Left renal cortex interstitium (tissue), 4 donors: Measurements from ENCODE around the gene KTN1. TPM values are rescaled to one million over a fixed set of nuclear protein-coding genes. Genes with fewer than 3 reads are reported as not detected.

Source experiments
- DNase-seq, 4 donors: peaks; one replicate each; pipeline ENCODE4 v3.0.0-alpha.2; 2013; ENCODE audit warnings: low read depth in 4 of 4, low spot score in 2 of 4, missing footprints in 1 of 4
- polyA plus RNA-seq, 4 donors: library from polyadenylated mRNA; unstranded; fragments of 120-200 nt; gene quantifications; one replicate each; pipeline ENCODE4 v1.2.1, GENCODE V29; 2013; ENCODE audit not compliant: insufficient read length in 4 of 4

The KTN1 gene
- polyA plus RNA-seq, 4 donors, result 176 to 234 (median 206) TPM

DNA sequence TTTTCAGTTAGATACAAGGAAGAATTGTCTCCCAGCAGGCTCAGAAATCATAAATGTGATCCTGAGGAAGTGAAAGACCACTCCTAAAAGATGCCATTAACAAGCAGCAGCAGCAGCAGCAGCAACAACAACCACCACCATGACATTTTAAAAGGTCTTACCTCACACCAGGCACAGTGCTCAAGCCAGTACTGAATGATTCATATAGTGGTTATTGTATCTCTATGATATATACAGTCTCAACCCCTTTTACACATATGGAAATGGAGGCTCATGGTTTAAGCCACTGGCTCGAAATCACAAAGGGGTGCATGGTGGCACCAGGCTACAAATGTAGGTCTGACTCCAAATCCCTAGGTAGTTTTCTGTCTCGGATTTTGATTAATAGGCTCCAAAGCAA lies 126.9 kb downstream of the KTN1 start:
- DNase-seq, result no peak

DNA sequence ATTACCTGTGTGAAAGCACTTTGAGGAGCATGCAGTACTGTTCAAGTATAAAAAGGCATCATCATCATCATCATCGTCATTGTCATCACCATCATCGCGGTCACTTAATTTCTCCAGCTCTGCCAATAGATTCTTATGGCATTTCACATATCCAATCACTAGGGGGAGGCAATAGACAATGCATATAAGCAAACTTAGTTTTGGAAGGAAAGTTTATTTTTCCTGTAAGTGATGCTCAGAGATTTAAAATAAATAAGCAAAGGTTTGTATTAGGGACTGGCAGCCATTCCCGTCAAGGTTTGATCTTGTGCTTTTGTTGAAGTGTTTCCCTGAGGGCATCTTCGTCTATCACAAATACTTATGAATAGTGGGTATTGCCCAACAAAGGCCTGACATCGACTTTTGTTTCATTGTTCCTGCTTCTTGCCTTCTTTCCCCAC lies 127.4 kb downstream of the KTN1 start:
- DNase-seq, result peak in 1 of 4 donors; percentile 18

DNA sequence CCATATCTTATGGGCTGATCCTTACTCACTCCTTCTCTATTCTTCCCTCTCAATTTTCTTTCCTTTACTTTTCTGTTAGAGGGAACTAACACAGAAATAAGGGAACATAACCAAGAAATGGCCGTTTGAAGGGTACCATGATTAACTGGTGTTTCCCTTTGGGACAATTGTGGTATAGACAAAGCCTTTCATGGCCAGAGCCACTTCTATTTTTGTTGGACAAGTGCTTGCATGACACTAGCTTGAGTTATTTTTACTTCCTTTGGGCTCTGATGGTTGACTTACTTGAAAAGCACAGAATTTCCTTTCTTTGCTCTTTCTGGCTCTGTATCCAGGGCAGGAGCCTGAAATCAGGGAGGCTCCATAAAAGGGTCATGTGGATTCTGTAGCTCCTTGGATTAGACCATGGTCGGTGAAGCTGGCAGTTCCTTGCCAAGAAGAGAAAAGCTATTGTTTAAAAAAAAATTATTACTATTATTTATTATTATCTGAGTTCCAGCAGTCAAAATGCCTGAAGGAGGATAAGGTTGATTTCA lies 130.6 kb downstream of the KTN1 start:
- DNase-seq, result no peak

DNA sequence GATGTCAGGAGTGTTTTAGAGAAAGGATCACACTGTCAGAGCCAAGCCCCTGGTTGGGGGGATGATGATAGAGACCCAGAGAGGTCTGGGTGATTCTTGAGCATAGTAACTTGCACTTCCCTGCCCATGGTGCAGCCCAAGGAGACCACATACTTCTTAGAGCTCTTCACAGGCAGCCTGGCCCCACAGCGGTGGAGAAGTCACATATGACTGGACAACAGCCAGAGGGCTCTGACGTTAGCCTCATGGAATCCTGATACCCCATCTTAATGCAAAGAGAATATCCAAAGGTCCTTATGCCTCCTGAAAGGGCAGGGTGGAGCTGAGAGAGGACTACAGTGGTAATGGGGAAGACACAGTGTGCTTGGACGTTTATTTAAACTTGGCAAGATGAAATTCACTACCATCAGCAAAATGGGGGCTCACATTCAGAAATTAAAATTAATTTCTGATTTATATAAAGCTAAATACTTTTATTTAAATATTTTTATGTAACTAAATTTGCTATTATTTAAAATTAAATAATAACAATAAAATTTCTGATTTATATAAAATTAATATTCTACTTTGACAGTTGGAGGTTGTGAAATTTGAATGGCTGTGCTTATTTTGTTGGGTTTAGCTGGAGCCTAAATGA lies 131.3 kb downstream of the KTN1 start:
- no peak for DNase-seq

DNA sequence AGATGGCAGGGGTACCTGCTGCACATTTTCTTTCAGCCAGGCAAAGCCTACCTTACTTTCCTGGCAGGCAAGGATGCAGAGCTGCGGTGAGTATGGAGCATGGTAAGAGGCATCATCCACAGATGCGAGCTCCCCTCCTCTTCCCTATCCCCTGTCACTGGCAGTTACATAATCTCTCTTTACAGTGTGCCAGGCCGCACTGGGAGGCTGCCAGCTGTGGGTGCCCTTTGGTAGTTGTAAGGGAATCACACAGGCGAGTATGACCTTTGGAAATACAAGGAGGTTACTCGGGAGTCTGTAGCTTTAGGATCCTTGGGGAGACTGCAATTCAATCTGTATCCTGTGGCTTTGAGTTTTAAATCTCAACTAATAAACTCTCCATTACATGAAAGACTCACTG lies 132.5 kb downstream of the KTN1 start:
- no peak for DNase-seq

DNA sequence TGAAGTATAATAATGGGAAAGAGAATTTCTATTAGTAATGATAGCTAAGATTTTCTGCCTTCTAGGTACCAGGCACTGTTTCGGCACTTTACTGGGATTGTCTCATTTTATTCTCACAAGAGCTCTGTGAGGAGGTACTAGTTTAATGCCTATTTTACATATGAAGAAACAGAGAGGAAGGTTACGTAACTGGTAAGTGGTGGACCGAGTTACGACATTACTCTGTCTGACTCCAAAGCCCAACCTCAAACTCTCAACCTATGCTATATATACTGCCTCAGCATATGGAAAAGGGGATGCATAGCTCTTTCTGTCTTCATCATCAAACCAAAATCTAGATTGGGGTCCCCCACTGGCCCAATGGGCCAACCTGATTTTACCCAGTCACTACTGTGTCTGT lies 133.5 kb downstream of the KTN1 start:
- no peak for DNase-seq

DNA sequence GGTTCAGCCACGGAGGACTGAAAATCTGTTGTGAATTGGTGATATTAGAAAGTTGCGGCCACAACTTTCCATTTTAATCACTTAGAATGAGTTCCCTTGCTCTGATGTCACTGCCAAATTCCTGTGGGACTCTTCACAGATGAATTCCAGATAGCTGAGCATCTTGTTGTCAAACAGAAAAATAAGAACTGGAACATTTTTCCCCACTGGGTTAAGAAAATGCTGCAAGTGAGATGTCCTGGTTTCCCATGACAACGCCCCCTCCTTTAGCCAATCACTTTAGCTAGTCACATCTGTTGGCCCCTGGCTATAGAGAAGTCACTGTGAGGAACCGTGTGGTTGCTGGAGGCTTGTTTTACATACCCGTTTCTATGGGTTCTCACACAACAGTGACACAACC lies 135.9 kb downstream of the KTN1 start:
- no peak for DNase-seq

DNA sequence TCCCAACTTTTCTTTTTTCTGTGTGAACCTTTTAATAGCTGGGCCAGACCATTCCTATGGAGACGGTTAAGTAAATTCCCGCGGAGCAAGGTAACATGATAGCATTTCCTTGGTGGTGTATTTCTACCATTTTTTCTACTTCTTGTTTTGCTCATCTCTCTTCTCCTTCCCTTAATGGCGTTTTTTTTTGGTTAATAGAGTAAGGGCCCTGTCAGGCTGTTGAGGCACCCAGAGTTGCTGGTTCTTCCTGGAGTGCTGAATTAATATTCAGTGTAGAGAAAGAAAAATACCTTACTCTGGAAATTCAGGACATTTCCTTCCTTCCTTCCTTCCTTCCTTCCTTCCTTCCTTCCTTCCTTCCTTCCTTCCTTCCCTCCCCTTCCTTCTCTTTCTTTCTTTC lies 137.6 kb downstream of the KTN1 start:
- no peak for DNase-seq

DNA sequence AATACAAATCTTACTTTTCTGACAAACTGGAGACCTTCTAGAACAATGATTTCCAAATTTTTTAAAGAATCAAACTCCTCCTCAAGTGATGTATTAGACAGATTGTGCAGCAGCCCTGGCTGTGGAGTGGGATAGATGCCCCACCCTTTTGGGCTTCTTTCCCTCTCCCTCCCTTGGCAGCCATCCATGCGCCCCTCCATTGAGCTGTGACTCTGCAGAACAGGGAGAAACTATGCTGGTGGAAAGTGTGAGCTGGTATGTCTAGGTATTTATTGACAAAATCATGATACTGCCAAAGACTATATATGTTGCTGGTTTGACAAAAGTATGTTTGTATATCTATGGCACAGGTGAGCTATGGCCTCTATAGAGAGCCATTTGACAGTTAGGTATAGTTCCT lies 138.5 kb downstream of the KTN1 start:
- DNase-seq, result no peak

DNA sequence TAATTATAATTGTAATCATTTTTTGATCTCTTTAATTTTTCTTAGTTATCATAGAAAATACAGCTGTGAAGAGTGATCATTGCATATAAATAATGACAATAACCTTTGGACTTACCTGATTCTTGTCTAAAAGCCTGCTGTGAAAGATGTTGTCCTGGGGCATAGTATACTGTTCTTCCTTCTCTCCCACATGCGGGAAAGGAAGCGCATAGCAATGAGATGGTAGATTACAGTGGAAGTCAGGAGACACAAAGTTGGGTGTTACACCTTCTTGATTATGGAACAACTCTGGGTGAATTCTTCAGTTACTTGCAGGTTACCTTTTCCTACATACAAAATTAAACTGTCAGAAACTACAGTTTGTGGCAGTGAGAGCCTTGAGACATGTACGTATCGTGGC lies 140.8 kb downstream of the KTN1 start:
- no peak for DNase-seq

DNA sequence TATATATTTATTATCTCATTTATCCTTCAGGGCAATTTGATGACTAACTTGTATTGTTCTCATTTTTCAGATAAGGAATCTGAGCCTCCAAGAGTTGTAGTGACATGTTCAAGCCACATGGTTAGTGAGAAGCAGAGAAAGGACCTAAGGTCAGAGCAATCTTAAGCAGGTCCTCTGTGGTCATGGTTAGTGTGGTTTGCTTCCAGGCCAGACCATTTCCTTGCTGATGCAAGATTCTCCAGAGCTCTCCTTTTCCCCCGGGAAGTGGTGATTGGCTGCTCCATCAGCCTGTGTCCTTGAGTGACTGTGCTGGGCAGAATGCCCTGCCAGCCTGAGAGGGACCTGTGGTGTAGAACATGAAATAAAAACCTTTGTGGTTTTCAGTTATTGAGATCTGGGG lies 141.3 kb downstream of the KTN1 start:
- no peak for DNase-seq

DNA sequence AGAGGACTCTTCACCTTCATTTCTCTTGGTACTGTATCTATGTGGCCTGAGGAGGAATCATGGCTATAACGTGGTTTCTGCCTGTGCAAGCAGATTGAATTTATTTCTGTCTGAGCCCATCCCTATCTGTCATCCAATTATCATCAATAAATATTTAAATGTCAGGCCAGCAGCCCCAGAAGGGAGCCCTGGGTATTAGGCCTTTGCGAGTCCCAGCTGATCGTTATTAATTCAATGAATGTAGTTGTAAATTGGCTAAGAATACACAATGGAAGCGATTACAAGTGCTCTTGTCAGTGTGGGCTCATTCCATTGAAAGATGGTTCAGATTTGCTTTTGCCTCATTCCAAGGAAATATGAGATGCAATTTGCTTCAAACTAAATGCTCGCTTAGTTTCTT lies 142.0 kb downstream of the KTN1 start:
- DNase-seq, result no peak

DNA sequence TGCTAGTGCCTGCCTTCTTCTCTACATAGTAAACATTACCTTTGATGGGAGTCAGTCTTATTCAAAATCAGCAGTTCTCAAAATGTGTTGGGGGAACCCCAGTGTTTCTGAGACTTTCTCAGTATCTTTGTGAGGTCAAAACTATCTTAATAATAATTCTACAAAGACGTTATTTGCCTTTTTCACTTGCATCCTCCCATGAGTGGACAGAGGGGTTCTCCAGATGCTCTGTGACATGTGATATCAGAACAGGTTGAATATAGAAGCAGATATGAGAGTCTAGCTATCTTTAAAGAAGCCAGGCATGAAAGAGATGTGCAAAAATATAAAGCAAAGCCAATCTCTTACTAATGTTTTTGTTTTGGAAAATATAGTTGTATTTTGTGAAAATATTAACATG lies 144.7 kb downstream of the KTN1 start:
- no peak for DNase-seq

DNA sequence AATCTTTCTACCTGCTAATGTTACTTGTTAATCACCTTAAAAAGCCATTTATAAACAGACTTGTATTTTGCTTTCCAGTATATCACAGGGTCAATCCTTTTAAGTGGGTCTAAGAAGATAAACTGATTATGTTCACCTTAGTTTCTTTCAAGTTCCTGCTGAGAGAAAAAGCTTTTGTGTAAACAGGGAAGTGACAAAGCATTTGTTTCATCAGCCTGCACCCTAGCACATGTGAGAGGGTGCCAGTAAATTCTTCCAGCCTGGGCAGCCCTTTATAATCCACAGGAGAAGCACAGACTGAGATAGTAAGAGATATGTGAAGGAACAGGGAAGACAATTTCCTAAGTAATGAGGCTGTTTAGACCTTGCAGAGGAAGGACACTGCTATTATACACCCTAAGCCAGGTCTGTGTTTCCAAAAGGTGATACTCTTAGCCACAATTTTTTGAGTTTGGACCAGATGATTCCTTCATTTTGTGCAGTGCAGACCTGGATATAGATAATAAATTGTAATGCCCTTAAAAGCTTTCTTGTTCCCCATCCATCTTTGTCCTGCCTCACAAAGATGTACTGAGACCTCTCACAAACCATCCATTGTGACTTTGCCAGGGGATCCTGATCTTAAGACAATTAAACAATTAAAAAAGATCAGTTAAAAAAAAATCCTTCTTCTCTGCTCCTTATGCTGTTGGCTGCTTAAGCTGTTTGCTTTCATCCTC lies 150.7 kb downstream of the KTN1 start:
- no peak for DNase-seq

DNA sequence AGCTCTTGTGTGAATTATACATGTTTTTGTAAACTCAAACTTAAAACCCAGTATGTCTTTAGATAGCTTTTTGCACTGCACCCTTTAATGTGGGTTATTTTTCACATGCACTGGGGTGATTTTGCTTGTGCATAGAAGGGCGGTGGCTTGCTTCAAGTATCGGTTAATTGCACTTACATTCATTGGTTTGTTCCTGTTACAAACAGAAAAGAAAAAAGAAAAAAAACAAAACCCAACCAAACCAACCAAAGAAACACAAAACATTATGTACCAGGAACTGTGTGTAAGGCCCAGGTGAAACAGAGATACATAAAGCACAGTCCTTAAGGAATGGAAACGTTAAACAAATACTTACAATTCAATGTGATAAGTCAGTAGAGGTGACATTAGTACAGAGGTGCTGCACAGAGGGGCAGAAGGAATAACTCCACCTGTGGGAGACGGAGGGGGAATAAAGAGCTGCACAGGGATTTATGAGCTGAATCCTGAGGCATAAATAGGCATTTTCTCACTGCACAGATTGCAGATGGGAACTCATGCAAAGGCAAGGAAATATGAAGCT lies 151.4 kb downstream of the KTN1 start:
- DNase-seq, result no peak

DNA sequence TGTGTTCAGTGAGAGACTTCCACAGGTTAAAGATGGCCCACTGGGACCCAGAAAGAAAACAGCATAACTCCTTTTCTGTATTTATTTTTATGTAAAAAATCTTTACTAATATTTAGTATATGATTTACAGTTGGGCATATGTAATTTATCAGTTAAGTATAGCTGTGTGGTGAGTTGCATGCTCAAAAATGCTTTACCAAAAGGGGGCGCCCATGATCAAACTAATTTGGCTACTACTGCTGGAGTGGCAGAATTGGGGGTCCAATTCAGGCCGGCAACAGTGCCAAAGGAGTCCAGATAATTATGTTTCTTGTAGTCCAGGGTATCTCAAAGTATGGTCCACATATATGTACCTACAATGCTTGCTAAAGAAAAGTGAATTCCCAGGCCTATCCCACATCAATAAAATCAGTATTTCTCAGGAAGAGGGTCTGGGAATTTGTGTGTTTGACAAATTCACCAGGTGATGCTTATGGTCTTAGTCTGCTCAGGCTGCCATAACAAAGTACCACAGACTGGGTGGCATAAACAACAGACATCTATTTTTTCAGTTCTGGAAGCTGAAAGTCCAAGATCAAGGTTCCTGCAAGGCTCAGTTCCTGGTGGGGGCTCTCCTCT lies 152.0 kb downstream of the KTN1 start:
- no peak for DNase-seq

DNA sequence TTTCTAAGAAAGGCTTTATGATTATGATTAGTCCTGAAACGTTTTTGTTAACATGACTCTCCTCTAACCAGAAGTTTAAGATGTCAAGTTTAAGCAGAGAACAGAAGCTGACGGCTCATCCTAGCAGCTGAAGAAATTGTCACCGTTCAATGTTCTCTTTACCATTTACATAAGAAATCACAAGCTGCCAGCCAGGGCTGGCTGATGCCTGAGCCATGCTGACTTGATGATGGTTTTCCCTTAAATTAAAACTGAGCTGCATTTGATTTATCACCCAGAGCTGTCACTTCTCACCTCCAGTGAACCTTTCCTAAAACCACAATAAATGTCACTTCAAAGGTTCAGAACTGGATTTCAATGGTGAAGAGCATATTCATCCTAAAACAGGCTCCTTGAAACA lies 153.6 kb downstream of the KTN1 start:
- no peak for DNase-seq
